Heart right ventricle (tissue), 16 donors: ENCODE data around the gene PATJ. TPM values are rescaled to one million over a fixed set of nuclear protein-coding genes. Genes with fewer than 3 reads are reported as not detected.

Experiments
- ATAC-seq, 8 donors: fragments of 200-7000 bp; cut with Tn5 transposase; one replicate each; pipeline ENCODE4 v1.9.1; 2020; ENCODE audit warnings: mild to moderate bottlenecking in 8 of 8, moderate library complexity in 8 of 8, moderate number of reproducible peaks in 1 of 8
- DNase-seq, 2 donors: peaks; one replicate each; pipeline ENCODE4 v3.0.0-alpha.2; 2020
- H3K27ac ChIP-seq, 10 donors: fragments of 200-600 bp; sonication (generic) in 2 of 10; one replicate each; pipeline versions ENCODE4 v1.5.0 to v1.8.0; 2020 to 2022; ENCODE audit warnings: mild to moderate bottlenecking in 3 of 10
- H3K27me3 ChIP-seq, 7 donors: fragments of 200-600 bp; one replicate each; pipeline ENCODE4 v1.8.0; 2021 to 2022; ENCODE audit warnings: mild to moderate bottlenecking in 2 of 7
- H3K36me3 ChIP-seq, 9 donors: fragments of 200-600 bp; sonication (generic) in 1 of 9; one replicate each; pipeline versions ENCODE4 v1.5.0 to v1.8.0; 2020 to 2022; ENCODE audit warnings: mild to moderate bottlenecking in 2 of 9
- H3K4me1 ChIP-seq, 9 donors: fragments of 200-600 bp; sonication (generic) in 1 of 9; one replicate each; pipeline versions ENCODE4 v1.5.0 to v1.8.0; 2020 to 2022; ENCODE audit warnings: mild to moderate bottlenecking in 4 of 9
- H3K4me3 ChIP-seq, 10 donors: fragments of 200-600 bp; sonication (generic) in 2 of 10; one replicate each; pipeline versions ENCODE4 v1.5.0 to v1.8.0; 2020 to 2022; ENCODE audit warnings: mild to moderate bottlenecking in 7 of 10, moderate library complexity in 2 of 10
- H3K9me3 ChIP-seq, 11 donors: fragments of 200-600 bp in 10 of 11; sonication (generic) in 2 of 11; one replicate each; pipeline versions ENCODE4 v1.5.0 to v1.8.0; 2013 to 2022; ENCODE audit warnings: mild to moderate bottlenecking in 2 of 11, control low read depth in 1 of 11, moderate library complexity in 1 of 11
- WGBS, 2 donors: extraction: QIAGEN DNeasy Blood & Tissue Kit; methylation state at CpG; one replicate each; pipeline ENCODE4 v1.1.7; 2013; ENCODE audit warnings: inconsistent platforms in 1 of 2; 5-methylcytosine and 5-hydroxymethylcytosine counted together
- intact Hi-C, 10 donors: fragments of 100-400 bp; cut with DNase I; formaldehyde crosslinking; loops; one replicate each; pipeline versions ENCODE4 v1.11.1 to v1.14.2; 2022
- polyA plus RNA-seq, 2 donors: library from polyadenylated mRNA; stranded (reverse); fragments of 200-250 nt; gene quantifications; one replicate each; pipeline ENCODE4 v1.2.3, GENCODE V29; 2013
- total RNA-seq, 10 donors: library from RNA; stranded (reverse); fragmentation: NEBNext Ultra II Directional in 3 of 10; extraction: Animal tissue kit (Norgen Biotek cat#: 25700) in 3 of 10; gene quantifications; one replicate each; pipeline versions ENCODE4 v1.2.1 to v1.2.4, GENCODE V29; 2021 to 2023
- TF ChIP-seq, protein P1 (sequence below), 9 donors: fragments of 200-600 bp; sonication (generic) in 2 of 9; IDR thresholded peaks; one replicate each; pipeline versions ENCODE4 v1.5.0 to v1.8.0; 2021 to 2022; ENCODE audit warnings: antibody characterized with exemption in 9 of 9, mild to moderate bottlenecking in 5 of 9, moderate library complexity in 1 of 9
- donor health status: Arrhythmogenic right ventricular cardiomyopathy.
- donor health status: ischemic (EF 13 %, LVEDD 7.1; RV severe dilation, severe dysfunction).
- donor health status: healthy with polysubstance abuse.
- donor health status: DM: no; HTN: yes; CAD: no.
- donor health status: DM: no; HTN: no; CAD: no.
- donor health status: ischemic (EF 25% LVEDD 6.9; RV normal size, moderate dysfunction).
- donor health status: ischemic (EF 25% LVEDD 5.7; RV mildly dilated, moderate dysfunction).
- donor health status: healthy.
- donor health status: DM: yes; HTN: yes; CAD: no.
- donor health status: Ischemic cardiomyopathy.
- donor health status: ischemic (EF 35%, LVEDD 5.7; RV mildly dilated, moderate dysfunction).
- donor health status: nonischemic (EF 11% LVEDD 7.7; RV severe dilation, severe dysfunction).
- donor health status: DM: yes; HTN: yes; CAD: no.
- donor health status: PGD.
- donor health status: ischemic (EF 29% LVEDD 5.4; RV normal size, mild dysfunction).
- donor health status: nonischemic (EF 23%, LVEDD 6.1; RV moderate dilation, normal function).

PATJ gene
- total and polyA plus RNA-seq, 12 donors = 3.7 to 213 (median 119) TPM

DNA sequence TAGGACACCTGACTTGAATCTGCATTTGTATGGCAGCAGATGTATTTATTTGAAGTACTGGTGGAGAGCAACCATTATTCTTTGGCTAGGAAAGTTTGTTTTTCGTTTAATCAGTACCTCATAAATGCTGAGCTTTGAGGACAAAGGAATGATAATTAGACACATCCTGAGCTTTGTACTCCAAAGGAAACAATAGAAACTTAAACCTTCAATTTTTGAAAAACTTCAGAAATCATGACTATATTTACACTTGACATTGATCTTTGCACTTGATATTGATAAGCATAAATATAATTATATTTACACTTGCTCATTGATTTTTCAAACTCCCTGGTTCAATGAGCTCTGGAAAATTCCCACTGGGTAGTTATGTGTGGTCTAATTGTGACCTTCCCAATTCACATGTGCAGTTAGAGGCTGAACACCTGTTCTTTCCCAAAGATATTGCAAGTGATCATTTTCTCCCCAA, 10.7 kb downstream of the PATJ start:
- 68 to 77% methylated on average over 1 of the region's 1 CpG for WGBS, 2 donors
- Histone ChIP-seq H3K9me3 (no peaks in the 10 kb centered on the region), H3K27me3 (no peaks in the 10 kb centered on the region), H3K4me1 (no peaks in the 10 kb centered on the region), H3K27ac (no peak overlapping the region), H3K36me3 (no peaks in the 10 kb centered on the region), H3K4me3 (no peak overlapping the region)
- TF ChIP-seq, protein P1, sequence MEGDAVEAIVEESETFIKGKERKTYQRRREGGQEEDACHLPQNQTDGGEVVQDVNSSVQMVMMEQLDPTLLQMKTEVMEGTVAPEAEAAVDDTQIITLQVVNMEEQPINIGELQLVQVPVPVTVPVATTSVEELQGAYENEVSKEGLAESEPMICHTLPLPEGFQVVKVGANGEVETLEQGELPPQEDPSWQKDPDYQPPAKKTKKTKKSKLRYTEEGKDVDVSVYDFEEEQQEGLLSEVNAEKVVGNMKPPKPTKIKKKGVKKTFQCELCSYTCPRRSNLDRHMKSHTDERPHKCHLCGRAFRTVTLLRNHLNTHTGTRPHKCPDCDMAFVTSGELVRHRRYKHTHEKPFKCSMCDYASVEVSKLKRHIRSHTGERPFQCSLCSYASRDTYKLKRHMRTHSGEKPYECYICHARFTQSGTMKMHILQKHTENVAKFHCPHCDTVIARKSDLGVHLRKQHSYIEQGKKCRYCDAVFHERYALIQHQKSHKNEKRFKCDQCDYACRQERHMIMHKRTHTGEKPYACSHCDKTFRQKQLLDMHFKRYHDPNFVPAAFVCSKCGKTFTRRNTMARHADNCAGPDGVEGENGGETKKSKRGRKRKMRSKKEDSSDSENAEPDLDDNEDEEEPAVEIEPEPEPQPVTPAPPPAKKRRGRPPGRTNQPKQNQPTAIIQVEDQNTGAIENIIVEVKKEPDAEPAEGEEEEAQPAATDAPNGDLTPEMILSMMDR (IDR thresholded peaks at IDR 0.05) = no peak
- no peak for DNase-seq
- ATAC-seq = no peak
- intact Hi-C loops = no loop called here

- Histone ChIP-seq H3K27me3 (no peaks in the 10 kb centered on the region), H3K4me1 (peaks cover 0 to under 1% (median 0%) of the 10 kb centered on the region in 9 donors), H3K9me3 (no peaks in the 10 kb centered on the region), H3K36me3 (no peaks in the 10 kb centered on the region), H3K4me3 (no peak overlapping the region), H3K27ac (no peak overlapping the region)
- intact Hi-C loops = no loop called here
- DNase-seq = no peak
- 88 to 96% methylated on average over 1 of the region's 1 CpG for WGBS, 2 donors
- no peak for ATAC-seq
- TF ChIP-seq, protein P1 (IDR thresholded peaks at IDR 0.05) = no peak
Observed at GRCh38 chr1:61753998-61754508, 11.8 kb downstream of the PATJ start.

DNA sequence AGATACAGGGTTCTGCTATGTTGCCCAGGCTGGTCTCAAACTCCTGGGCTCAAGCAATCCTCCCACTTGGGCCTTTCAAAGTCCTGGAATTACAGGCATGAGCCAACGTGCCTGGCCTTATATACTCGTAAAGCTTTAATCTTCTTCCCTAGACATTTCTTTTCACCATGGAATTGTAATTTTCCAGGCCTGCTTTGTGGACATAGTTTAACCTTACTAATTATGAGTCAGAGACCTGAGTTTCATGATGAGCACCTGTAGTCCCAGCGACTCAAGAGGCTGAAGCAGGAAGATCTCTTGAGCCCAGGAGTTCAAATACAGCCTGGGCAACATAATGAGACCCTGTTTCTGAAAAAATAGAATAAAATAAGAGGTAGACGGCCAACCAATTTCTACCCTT, 12.3 kb downstream of the PATJ start:
- DNase-seq = no peak
- TF ChIP-seq, protein P1 (IDR thresholded peaks at IDR 0.05) = no peak
- Histone ChIP-seq H3K4me1 (peaks cover 0 to 3% (median 0%) of the 10 kb centered on the region in 9 donors), H3K4me3 (no peak overlapping the region), H3K36me3 (no peaks in the 10 kb centered on the region), H3K9me3 (no peaks in the 10 kb centered on the region), H3K27ac (no peak overlapping the region), H3K27me3 (no peaks in the 10 kb centered on the region)
- intact Hi-C loops = no loop called here
- no peak for ATAC-seq
- 89 to 91% methylated on average over 4 of the region's 4 CpGs for WGBS, 2 donors

DNA sequence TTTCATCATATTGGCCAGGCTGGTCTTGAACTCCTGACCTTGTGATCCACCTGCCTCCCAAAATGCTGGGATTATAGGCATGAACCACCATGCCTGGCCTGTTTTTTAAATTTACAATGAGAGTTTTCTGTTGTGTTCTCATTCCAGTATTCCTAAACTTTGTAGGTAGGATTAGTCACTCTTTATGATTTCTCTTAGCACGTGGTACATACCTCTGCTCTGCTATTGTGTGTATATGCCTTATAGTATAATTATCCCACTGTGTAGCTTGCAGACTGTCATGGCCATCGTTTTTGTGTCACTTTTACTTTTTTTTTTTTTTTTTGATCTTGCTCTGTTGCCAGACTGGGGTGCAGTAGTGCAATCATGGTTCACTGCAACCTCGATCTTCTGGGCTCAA, 14.5 kb downstream of the PATJ start:
- H3K4me3 ChIP-seq = no peak overlapping the region
- H3K9me3 ChIP-seq = no peaks in the 10 kb centered on the region
- WGBS, 2 donors = 78% methylated on average over 3 of the region's 3 CpGs

More for the DNA sequence above, 14.5 kb downstream of the PATJ start:
- TF ChIP-seq, protein P1 (IDR thresholded peaks at IDR 0.05) = no peak
- ATAC-seq = no peak
- Histone ChIP-seq H3K4me1 (peaks cover 0 to 3% (median 0%) of the 10 kb centered on the region in 9 donors), H3K27ac (no peak overlapping the region), H3K27me3 (no peaks in the 10 kb centered on the region), H3K36me3 (no peaks in the 10 kb centered on the region)
- no peak for DNase-seq
- intact Hi-C loops = no loop called here
